GM18870 (cell line): ENCODE data around the gene LZTFL1.
"Not testable (repeated sequence)": the region's sequence is repeated elsewhere in the genome, so short reads cannot be mapped to it uniquely, and the experiment has no call there.

ENCODE experiments used
- ATAC-seq: cut with Tn5 transposase; IDR thresholded peaks from one replicate; pipeline ENCODE4 v1.9.1; 2021; ENCODE audit warnings: moderate library complexity; ENCODE audit not compliant: unreplicated experiment

Gene LZTFL1

DNA sequence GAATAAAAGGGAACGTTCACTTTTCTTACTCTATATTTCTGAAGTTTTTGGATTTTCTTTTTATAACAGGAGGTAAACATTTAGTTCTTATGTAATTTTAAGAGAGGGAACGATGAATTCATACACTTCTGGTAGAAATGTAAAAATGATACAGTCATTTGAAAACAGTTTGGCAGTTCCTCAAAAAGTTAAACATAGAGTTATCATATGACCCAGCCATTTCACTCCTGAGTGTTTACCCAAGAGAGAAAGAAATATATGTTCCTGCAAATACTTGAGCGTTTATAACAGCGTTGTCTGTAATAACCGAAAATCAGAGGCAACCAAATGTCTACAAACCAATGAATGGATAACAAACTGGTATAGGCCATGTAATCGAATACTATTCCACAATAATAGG lies 23.6 kb upstream of the LZTFL1 start:
- no peak for ATAC-seq

- ATAC-seq: peak; percentile 69
Observed at GRCh38 chr3:45864760-45865519, 23.0 kb upstream of the LZTFL1 start.

DNA sequence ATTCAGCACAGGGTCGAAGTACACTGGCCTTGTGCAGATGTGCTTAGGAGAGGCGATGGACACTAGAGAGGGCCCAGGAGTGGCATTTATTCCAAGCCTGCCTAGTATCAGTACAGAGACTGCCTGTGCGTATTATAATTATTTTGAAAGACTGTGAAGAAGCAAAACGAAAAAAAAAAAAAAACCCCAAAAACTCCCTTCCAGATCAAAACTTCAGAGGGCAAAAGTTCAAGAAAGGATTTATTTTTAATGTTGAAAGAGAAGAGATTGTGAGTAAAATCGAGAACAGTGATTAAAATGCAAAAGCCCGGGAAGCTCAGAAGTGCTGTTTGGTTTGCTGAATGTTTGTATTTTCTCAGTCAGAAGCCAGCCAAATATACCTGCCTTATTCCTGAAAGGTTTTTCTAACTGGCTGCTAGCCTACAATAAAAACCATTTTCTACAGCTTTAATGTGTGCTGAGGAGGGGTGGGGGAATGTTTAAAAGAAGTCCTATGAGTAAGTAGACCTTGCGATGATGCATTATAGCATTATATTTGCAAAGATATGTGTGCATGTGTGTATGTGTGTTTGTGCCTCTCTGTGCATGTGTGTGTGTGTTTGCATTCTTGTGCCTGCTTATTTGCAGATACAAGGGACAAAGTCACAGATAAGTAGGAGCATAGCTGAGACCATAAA lies 19.3 kb upstream of the LZTFL1 start:
- ATAC-seq: peak; percentile 49

DNA sequence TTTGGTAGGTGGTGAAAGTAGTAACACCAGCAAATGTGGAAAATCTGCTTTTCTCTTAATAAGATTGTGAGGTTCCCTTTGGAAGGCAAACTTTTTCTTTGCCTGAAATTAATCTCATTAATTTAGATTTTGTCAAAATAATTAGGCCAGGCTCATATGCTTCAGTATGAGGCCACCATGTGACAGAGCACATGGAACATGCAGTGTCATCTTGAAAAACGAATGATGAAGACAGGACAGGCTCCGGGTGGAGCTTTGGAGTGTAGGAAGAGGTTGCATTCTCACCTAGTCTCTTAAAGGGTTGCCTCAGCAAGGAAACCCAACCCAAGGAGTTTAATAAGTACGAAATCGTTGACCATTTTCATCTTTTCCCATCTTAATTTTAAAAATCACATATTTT lies 18.6 kb upstream of the LZTFL1 start:
- ATAC-seq: no peak

GRCh38 chr3:45858809-45859543 lies 17.1 kb upstream of the LZTFL1 start:
- no peak for ATAC-seq

GRCh38 chr3:45857024-45857423 lies 15.1 kb upstream of the LZTFL1 start:
- not testable (repeated sequence) for ATAC-seq

DNA sequence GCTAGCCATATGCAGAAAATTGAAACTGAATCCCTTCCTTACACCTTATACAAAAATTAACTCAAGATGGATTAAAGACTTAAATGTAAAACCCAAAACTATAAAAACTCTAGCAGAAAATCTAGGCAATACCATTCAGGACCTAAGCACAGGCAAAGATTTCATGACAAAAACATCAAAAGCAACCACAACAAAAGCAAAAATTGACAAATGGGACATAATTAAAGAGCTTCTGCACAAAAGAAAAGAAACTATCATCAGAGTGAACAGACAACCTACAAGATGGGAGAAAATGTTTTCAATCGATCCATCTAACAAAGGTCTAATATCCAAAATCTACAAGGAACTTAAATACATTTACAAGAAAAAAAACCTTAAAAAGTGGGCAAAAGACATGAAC lies 14.4 kb upstream of the LZTFL1 start:
- not testable (repeated sequence) for ATAC-seq

- no peak for ATAC-seq
Observed at GRCh38 chr3:45852828-45853227, 10.9 kb upstream of the LZTFL1 start.

- no peak for ATAC-seq
Observed at GRCh38 chr3:45848392-45848791, 6.5 kb upstream of the LZTFL1 start.

DNA sequence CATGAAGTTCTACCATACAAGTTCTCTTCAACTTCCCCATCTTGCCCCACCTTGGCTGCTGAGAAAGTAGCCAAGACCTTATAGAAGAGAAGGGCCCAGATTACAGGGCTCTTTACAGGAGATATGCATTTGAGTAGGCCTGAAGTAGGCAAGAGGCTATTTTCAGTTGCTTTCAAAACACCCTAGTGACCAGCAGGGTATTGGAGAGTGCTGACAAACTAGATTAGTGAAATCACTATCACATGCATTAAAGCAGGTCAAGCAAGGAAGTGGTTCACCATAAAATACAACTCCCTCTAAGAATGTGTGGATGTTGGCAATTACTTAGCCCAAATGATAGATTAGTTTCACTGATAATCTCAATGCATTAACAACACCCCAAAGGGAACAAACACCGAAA lies 2.7 kb upstream of the LZTFL1 start:
- no peak for ATAC-seq

DNA sequence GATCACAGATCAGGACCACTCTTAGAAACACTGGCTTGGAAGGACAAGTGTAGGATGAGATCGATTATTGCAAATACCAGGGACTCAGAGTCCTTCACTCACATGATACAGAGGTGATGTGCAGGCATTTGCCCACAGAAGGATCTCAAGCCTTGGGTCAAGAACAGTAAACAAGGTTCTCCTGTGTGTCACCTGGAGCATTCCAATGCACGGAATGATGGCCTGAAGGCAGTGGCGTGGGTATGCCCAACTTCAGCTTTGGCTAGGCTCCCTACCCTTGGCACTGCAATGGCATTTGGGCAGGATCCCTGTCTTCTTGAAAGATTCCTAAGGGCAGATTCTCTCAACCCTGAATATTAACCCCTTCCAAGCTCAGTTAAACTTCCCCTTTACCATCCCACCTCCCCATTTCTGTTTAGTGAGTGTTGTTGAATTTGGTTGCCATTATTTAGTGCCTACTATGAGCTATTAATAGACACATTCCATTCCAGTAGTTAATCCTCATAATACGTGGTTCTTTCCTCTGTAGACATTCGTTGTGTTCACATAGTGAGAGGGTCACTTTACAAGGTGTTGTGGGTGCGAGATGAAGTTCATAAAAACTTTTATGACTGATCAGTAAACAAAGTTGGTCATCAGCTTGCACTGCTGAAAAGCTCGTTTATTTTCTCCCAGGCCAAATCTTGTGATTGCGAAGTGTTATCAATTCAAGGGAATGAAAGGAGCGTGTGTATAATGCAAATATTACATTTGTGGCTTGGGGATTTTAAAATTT lies 1.1 kb upstream of the LZTFL1 start:
- no peak for ATAC-seq

GRCh38 chr3:45841420-45841756 lies 531 bp downstream of the LZTFL1 start:
- ATAC-seq: no peak

- ATAC-seq: no peak
Observed at GRCh38 chr3:45838466-45838865, 3.5 kb downstream of the LZTFL1 start.

- ATAC-seq: no peak
Observed at GRCh38 chr3:45832699-45833098, 9.2 kb downstream of the LZTFL1 start.

DNA sequence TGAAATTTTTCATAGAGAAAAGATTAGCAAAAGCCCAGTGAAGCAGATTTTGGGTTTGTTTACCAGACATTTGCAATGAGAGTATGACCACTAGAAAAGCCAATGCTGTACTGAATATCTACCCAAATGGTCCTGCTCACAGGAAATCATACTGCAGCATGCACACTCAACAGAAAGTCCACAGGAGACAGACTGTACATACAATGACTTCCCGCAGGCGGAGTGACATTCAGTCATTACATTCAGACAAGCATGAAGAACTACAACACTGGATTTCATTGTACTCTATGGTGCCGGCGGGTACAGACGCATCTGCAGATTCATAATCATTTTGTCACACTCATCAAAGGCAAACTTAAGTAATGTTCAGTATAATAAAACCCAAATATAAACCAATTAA lies 11.8 kb downstream of the LZTFL1 start:
- ATAC-seq: no peak

- no peak for ATAC-seq
Observed at GRCh38 chr3:45826908-45827307, 15.0 kb downstream of the LZTFL1 start.

DNA sequence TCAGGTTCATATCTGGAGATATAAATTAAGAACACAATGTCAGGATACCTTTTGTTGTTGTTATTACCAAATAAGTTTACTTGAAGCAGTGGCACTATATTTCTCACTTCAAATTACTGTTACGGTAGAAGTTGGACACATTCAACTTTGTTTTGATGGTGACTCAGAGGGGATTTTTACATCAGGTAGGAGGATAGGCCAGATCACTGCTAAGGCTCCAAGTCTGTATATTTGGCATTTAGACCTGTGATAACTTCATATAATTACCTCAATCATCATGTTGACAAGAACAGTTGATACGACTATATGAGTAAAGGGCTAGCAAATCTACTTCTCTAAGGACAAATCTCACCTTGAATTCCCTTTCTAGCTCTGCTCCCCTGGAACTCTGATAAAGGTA lies 15.6 kb downstream of the LZTFL1 start:
- no peak for ATAC-seq

DNA sequence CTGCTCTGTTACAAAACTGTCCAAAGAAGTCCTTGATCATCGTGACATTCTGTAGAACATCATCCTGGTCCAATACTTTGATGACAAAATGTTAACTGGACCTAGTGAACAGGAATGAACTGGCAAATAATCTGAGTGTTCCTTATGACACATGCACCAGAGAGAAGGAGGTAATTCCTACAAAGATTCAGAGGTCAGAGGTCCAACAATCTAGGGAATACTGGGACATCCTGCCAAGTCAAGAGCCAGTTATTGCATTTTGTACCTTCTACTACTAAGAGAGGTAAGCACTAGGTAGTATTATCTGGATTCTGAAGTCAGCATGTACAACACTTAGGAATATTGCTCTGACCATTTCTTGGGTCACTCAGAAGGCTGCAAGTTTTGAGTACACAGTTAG lies 20.8 kb downstream of the LZTFL1 start:
- ATAC-seq: no peak

DNA sequence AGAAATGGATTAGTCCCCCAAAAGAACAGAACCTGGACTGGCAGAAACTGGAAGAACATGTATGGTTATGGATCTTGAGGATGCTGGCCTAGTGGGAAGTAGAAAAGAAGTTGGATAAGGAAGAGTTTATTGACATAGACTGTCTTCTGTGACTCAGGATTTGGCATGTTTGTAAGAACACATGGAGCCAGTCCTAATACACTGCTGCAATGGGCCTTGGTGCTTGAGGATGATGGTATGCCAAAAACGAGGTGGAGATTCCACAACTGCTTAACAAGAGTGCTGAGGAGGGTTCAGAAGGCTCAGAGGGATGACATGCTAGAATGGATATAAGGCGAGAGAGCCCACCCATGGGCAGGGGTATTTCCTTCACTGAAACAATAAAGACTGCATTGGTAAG lies 22.4 kb downstream of the LZTFL1 start:
- no peak for ATAC-seq

DNA sequence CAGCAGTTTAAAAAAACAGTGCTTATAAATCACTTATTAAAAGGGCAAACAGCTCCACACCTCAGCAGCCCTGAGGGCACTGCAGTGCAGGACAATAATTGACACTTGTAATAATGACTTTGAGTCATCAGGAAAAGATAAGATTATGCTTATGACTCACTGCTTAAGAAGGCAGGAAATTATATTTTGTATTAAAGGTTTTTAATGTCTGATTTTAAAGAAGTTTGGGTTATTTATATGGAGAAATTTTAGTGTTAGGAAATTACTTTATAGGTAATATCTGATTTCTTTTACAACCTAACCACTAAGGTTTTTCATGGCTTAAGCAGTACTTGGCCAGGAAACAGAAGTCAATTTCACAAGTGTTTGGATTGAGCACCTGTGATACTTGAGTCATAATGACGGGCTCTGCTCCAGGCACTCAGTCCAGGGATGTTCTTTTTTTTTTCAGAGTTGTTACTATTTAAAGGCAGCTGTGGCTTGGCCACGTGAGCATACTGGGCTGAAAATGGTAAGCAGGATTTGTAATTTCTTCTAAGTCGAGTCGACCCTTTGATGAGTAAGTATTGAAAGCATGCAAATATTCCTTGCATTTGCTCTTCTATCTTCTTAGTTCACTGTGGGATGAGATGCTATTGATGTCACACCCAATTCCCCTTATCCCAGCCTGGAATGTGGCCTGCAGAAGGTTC lies 23.9 kb downstream of the LZTFL1 start:
- ATAC-seq: no peak

DNA sequence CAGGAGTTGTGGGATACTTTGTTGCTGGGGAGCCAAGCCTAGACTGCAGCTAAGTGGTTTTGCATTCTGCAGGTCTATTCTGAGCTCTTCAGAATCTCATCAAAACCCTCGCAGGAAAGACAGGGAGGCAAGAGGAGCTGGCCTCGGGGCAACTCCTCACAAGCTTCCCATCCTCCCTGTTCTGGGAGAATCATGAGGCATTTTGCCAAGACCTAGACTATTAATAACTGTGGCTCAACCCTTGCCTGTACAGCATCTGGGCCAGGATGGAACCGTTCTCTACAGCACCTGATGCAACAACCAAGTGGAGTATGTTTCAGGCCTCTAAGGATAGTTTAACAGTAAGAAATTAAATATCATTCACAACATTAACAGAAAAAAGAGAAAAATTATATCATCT lies 25.4 kb downstream of the LZTFL1 start:
- ATAC-seq: no peak
